IMR-90 (cell line): Measurements from ENCODE around the gene EFHC2.

Experiments used
- CEBPB ChIP-seq: IDR thresholded peaks from 2 replicates; pipeline ENCODE4 v1.6.1; 2012; ENCODE audit warnings: low read depth, low read length, improper control_type of control experiment
- CHD1 ChIP-seq: IDR thresholded peaks from 2 replicates; pipeline ENCODE4 v1.6.1; 2012; ENCODE audit warnings: low read depth, low read length, improper control_type of control experiment
- CTCF ChIP-seq: conservative IDR thresholded peaks from 2 replicates; pipeline ENCODE4 v1.5.1; 2012; ENCODE audit warnings: mild to moderate bottlenecking, low read depth, low read length, improper control_type of control experiment
- NFE2L2 ChIP-seq: fragments of 150-350 bp; IDR thresholded peaks from 2 replicates; pipeline ENCODE4 v1.6.1; 2016; ENCODE audit warnings: low read depth, mild to moderate bottlenecking, low read length
- POLR2A ChIP-seq: IDR thresholded peaks from 2 replicates; pipeline ENCODE4 v1.6.1; 2012; ENCODE audit warnings: mild to moderate bottlenecking, low read depth, low read length
- RCOR1 ChIP-seq: IDR thresholded peaks from 2 replicates; pipeline ENCODE4 v1.6.1; 2012; ENCODE audit warnings: mild to moderate bottlenecking, low read length, improper control_type of control experiment; ENCODE audit not compliant: insufficient replicate concordance
- RFX5 ChIP-seq: IDR thresholded peaks from 2 replicates; pipeline ENCODE4 v1.8.0; 2012; ENCODE audit warnings: low read depth, mild to moderate bottlenecking, low read length, moderate library complexity
- SMC3 ChIP-seq: fragments of 150-350 bp; IDR thresholded peaks from 2 replicates; pipeline ENCODE4 v1.6.1; 2016; ENCODE audit warnings: low read depth, mild to moderate bottlenecking, antibody characterized with exemption, low read length, moderate library complexity
- USF2 ChIP-seq: fragments of 150-350 bp; IDR thresholded peaks from 2 replicates; pipeline ENCODE4 v1.6.1; 2017; ENCODE audit warnings: mild to moderate bottlenecking, antibody characterized with exemption, low read length, low read depth

- TF ChIP-seq RCOR1: no peak
- TF ChIP-seq CTCF: no peak
- TF ChIP-seq USF2: no peak
- no peak for TF ChIP-seq POLR2A
- no peak for TF ChIP-seq SMC3
- TF ChIP-seq CEBPB: no peak
- no peak for TF ChIP-seq CHD1
- no peak for TF ChIP-seq NFE2L2
- TF ChIP-seq RFX5: no peak
Observed at GRCh38 chrX:44247468-44247867, 96.0 kb downstream of the EFHC2 start.
